B cell (primary cell): ENCODE measurements around the gene EP300. TPM values are rescaled to one million over a fixed set of nuclear protein-coding genes. Genes with fewer than 3 reads are reported as not detected.

Source experiments
- ATAC-seq: fragments of 200-7000 bp; cut with Tn5 transposase; one replicate; pipeline ENCODE4 v1.10.0; 2021; ENCODE audit warnings: low read depth, mild to moderate bottlenecking, moderate number of reproducible peaks, moderate library complexity
- CTCF ChIA-PET: fragments of 350-600 bp; sonication (Branson Sonifier 250); formaldehyde crosslinking; loops from one replicate; lab custom pipeline; 2021; ENCODE audit warnings: antibody characterized with exemption, inconsistent platforms; lab: Charles Lee
- POLR2A ChIA-PET: fragments of 350-600 bp; sonication (Branson Sonifier 250); formaldehyde crosslinking; loops from one replicate; lab custom pipeline; 2021; ENCODE audit warnings: antibody characterized with exemption; lab: Charles Lee
- DNase-seq: peaks from one replicate; pipeline ENCODE4 v3.0.0; 2013
- H2AFZ ChIP-seq: 2 replicates; pipeline ENCODE4 v1.6.1; 2012; ENCODE audit warnings: mild to moderate bottlenecking, low read depth, low read length; ENCODE audit not compliant: insufficient read depth, poor library complexity, severe bottlenecking
- H3K27ac ChIP-seq, 2 donors: 1 replicate in 1 of 2; 2 replicates in 1 of 2; pipeline ENCODE4 v1.5.1; 2012 to 2013; ENCODE audit warnings: low read length in 2 of 2, mild to moderate bottlenecking in 2 of 2, moderate library complexity in 1 of 2
- H3K27me3 ChIP-seq, 4 experiments: fragments of 200-600 bp in 1 of 4; sonication (generic) in 1 of 4; replicated peaks in 1 of 4; 1 replicate in 2 of 4; 2 replicates in 2 of 4; pipeline versions ENCODE4 v1.6.1 to v1.7.0; 2013 to 2016; ENCODE audit warnings: low read length in 3 of 4, mild to moderate bottlenecking in 2 of 4, mixed read lengths in 1 of 4, moderate library complexity in 1 of 4; ENCODE audit not compliant: insufficient read depth in 4 of 4, control insufficient read depth in 3 of 4; ENCODE audit errors: control extremely low read depth in 1 of 4
- H3K36me3 ChIP-seq, 2 experiments: replicated peaks in 1 of 2; 1 replicate in 1 of 2; 2 replicates in 1 of 2; pipeline versions ENCODE4 v1.6.1 to v1.7.1; 2013; ENCODE audit warnings: low read length in 1 of 2; ENCODE audit not compliant: insufficient read depth in 2 of 2, control insufficient read depth in 1 of 2; ENCODE audit errors: control extremely low read depth in 1 of 2, extremely low read depth in 1 of 2
- H3K4me1 ChIP-seq, 2 donors: fragments of 200-600 bp in 1 of 2; sonication (generic) in 1 of 2; 1 replicate in 1 of 2; 2 replicates in 1 of 2; pipeline versions ENCODE4 v1.5.1 to v1.6.1; 2013 to 2017; ENCODE audit warnings: low read length in 2 of 2; ENCODE audit not compliant: control insufficient read depth in 2 of 2, insufficient read depth in 2 of 2
- H3K4me2 ChIP-seq: replicated peaks from 2 replicates; pipeline ENCODE3; 2012; ENCODE audit warnings: mild to moderate bottlenecking, low read depth, low read length; ENCODE audit not compliant: poor library complexity, severe bottlenecking
- H3K4me3 ChIP-seq, 5 experiments: fragments of 200-600 bp in 1 of 5; sonication (generic) in 1 of 5; 1 replicate in 3 of 5; 2 replicates in 2 of 5; pipeline versions ENCODE4 v1.5.1 to v1.7.0; 2011 to 2016; ENCODE audit warnings: low read length in 4 of 5, mild to moderate bottlenecking in 4 of 5, low read depth in 2 of 5, control low read depth in 1 of 5, moderate library complexity in 1 of 5; ENCODE audit not compliant: insufficient read depth in 1 of 5; ENCODE audit errors: control extremely low read depth in 1 of 5, extremely low read depth in 1 of 5
- H3K79me2 ChIP-seq: fragments of 200-600 bp; sonication (generic); one replicate; pipeline ENCODE4 v1.6.0; 2016; ENCODE audit warnings: low read length; ENCODE audit not compliant: control insufficient read depth, insufficient read depth
- H3K9ac ChIP-seq: fragments of 200-600 bp; sonication (generic); 2 replicates; pipeline ENCODE4 v1.6.1; 2017; ENCODE audit warnings: mild to moderate bottlenecking, low read length, moderate library complexity
- H3K9me3 ChIP-seq, 3 donors: one replicate each; pipeline versions ENCODE4 v1.6.1 to v1.7.1; 2013; ENCODE audit warnings: low read length in 2 of 3; ENCODE audit not compliant: control insufficient read depth in 2 of 3, insufficient read depth in 1 of 3; ENCODE audit errors: control extremely low read depth in 1 of 3
- H4K20me1 ChIP-seq: 2 replicates; pipeline ENCODE4 v1.6.0; 2012; ENCODE audit warnings: mild to moderate bottlenecking, low read length; ENCODE audit not compliant: insufficient read depth, control insufficient read depth, poor library complexity, severe bottlenecking
- H3K27ac Mint-ChIP-seq: one replicate; pipeline ENCODE4 v1.8.0; 2021; ENCODE audit warnings: mixed read lengths
- H3K27me3 Mint-ChIP-seq: one replicate; pipeline ENCODE4 v1.8.0; 2021; ENCODE audit warnings: mixed read lengths
- H3K4me1 Mint-ChIP-seq: one replicate; pipeline ENCODE4 v1.8.0; 2021; ENCODE audit warnings: mixed read lengths
- H3K4me3 Mint-ChIP-seq: one replicate; pipeline ENCODE4 v1.8.0; 2021; ENCODE audit warnings: mixed read lengths
- H3K9me3 Mint-ChIP-seq: one replicate; pipeline ENCODE4 v1.8.0; 2022; ENCODE audit warnings: mixed read lengths; ENCODE audit not compliant: insufficient read depth
- CTCF ChIP-seq: fragments of 200-600 bp; IDR thresholded peaks from one replicate; pipeline ENCODE4 v1.8.0; 2022; ENCODE audit warnings: antibody characterized with exemption, mild to moderate bottlenecking
- EZH2 ChIP-seq: IDR thresholded peaks from 2 replicates; pipeline ENCODE4 v1.6.1; 2012; ENCODE audit warnings: borderline replicate concordance, low read depth, mild to moderate bottlenecking, moderate library complexity, low read length; ENCODE audit not compliant: insufficient read depth, poor library complexity, severe bottlenecking
- WGBS: methylation state at CpG from one replicate; pipeline ENCODE4 v1.1.5; 2013; ENCODE audit warnings: missing lambda C conversion rate; ENCODE audit not compliant: insufficient coverage; 5-methylcytosine and 5-hydroxymethylcytosine counted together
- intact Hi-C: fragments of 100-400 bp; cut with micrococcal nuclease; formaldehyde crosslinking; loops from one replicate; pipeline ENCODE4 v1.10.0; 2022
- polyA plus RNA-seq: library from polyadenylated mRNA; depleted of rRNA; stranded (reverse); fragments of >200 nt; gene quantifications from 2 replicates; pipeline ENCODE4 v1.2.3, GENCODE V29; 2012
- total RNA-seq, 2 donors: library from RNA; stranded (reverse); fragments of 120-200 nt in 1 of 2; gene quantifications; 1 replicate in 1 of 2; 2 replicates in 1 of 2; pipeline versions ENCODE4 v1.2.3 to v1.2.4, GENCODE V29; 2013 to 2022

The EP300 gene
- total and polyA plus RNA-seq, 2 donors (not counting 1 experiment from before 2014, with no cell fraction given): 73.3 to 185 TPM

- Histone ChIP-seq H3K9ac (no peak overlapping the region), H3K36me3 (peaks cover 26 to 96% of the 10 kb centered on the region in 2 experiments), H3K4me3 (no peak overlapping the region), H2AFZ (no peak overlapping the region), H3K4me2 (no peak overlapping the region), H3K79me2 (no peaks in the 10 kb centered on the region), H3K27ac (peak overlapping the region in 1 of 2 donors; percentile 10), H4K20me1 (peaks cover 29% of the 10 kb centered on the region), H3K27me3 (no peaks in the 10 kb centered on the region), H3K9me3 (no peaks in the 10 kb centered on the region), H3K4me1 (peaks cover 3 to 5% of the 10 kb centered on the region in 2 donors)
- H3K4me1 Mint-ChIP-seq: peaks cover 24% of the 10 kb centered on the region
- no peaks in the 10 kb centered on the region for H3K9me3 Mint-ChIP-seq
- no peak for ATAC-seq
- TF ChIP-seq EZH2: no peak
- no peak for TF ChIP-seq CTCF
- no peak overlapping the region for H3K4me3 Mint-ChIP-seq
- 23% methylated on average over 2 of the region's 2 CpGs for WGBS
- no peak for DNase-seq
- intact Hi-C loops: no loop called here
- ChIA-PET POLR2A (no interaction called here), CTCF (interaction anchor here (1.7 kb wide), 1 partner anchor 252 kb away, joined by 4 read pairs; no protein-coding TSS in a partner anchor)
- H3K27ac Mint-ChIP-seq: no peak overlapping the region
- no peaks in the 10 kb centered on the region for H3K27me3 Mint-ChIP-seq
Observed at GRCh38 chr22:41175546-41175945, 83.2 kb downstream of the EP300 start.

- Histone ChIP-seq H3K9ac (no peak overlapping the region), H2AFZ (no peak overlapping the region), H3K79me2 (no peaks in the 10 kb centered on the region), H3K27ac (no peak overlapping the region), H3K4me3 (no peak overlapping the region), H3K9me3 (peaks cover 0 to 3% (median 0%) of the 10 kb centered on the region in 3 donors), H4K20me1 (peaks cover 29% of the 10 kb centered on the region), H3K4me2 (no peak overlapping the region), H3K4me1 (peaks cover 3 to 5% of the 10 kb centered on the region in 2 donors), H3K36me3 (peaks cover 23 to 82% of the 10 kb centered on the region in 2 experiments), H3K27me3 (no peaks in the 10 kb centered on the region)
- intact Hi-C loops: no loop called here
- 97% methylated on average over 15 of the region's 15 CpGs for WGBS
- Mint-ChIP-seq H3K9me3 (no peaks in the 10 kb centered on the region), H3K27ac (no peak overlapping the region), H3K27me3 (no peaks in the 10 kb centered on the region), H3K4me1 (peaks cover 27% of the 10 kb centered on the region), H3K4me3 (no peak overlapping the region)
- TF ChIP-seq EZH2: no peak
- no peak for TF ChIP-seq CTCF
- ChIA-PET POLR2A (no interaction called here), CTCF (interaction anchor here (1.7 kb wide), 1 partner anchor 254 kb away, joined by 4 read pairs; no protein-coding TSS in a partner anchor)
- ATAC-seq (no peak), DNase-seq (no peak)
Observed at GRCh38 chr22:41177040-41177621, 84.7 kb downstream of the EP300 start.
